GM21423 (cell line): ENCODE data around the gene JARID2.

Experiments
- ATAC-seq: cut with Tn5 transposase; IDR thresholded peaks from one replicate; pipeline ENCODE4 v1.9.1; 2021; ENCODE audit warnings: mild to moderate bottlenecking, moderate library complexity; ENCODE audit not compliant: unreplicated experiment

Gene JARID2

DNA sequence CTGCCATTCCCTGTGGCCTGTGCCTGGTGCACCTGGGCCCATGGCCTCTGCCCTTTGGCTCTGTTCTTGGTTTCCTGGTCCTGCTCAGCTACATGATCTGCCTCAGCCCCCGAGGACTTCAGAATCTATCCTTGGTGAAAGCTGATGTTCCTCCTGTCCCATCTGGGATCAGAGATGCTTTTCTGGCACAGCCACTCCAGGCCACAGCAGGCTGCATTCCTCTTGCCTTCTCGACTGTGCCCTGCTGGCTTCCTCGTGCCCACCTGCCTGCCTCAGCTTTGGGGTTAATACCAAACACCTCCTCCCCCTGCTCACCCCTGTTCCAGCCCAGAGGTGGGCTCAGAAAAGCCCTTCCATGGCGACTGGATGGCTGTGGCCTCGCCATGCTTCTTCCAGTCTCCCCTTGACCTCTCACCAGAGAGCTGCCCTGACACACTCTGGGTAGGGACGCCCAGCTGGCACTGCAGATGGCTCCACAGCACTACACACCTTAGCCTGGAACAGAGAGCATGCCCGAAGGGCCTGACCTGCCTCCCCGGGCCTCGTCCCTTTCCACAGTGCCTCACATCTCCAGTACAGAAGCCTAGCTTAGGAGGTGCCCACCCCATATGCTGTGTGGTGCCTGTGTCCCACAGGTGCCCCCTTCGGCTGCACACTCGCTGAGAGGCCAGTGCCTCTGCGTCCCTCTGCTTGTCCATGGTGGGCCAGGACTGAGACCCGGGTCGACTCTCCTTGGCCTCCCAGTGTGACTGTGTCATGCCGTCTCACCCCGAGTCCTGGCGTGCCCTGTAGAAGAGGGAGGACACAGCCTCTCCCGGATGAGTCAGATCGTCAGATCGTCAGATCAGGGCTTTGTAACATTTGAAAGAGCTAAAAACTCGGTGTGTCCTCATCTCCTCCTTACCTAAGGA, 268.2 kb downstream of the JARID2 start:
- ATAC-seq = no peak

DNA sequence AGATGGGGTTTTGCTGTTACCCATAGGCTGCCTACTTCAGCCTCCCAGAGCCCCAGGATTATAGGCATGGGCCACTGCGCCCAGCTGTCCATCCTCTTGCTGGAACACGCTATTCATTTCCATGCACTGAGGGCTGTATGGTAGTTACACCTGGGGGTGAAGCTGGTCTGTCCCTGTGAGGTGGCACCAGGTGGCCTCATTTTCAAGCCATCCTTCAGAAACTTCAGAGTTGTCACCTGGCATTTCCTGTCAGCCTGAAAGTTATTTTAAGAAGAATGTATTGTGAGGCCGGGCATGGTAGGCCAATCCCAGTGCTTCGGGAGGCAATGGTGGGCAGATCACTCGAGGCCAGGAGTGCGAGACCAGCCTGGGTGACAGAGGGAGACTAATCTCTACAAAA, 269.4 kb downstream of the JARID2 start:
- no peak for ATAC-seq

DNA sequence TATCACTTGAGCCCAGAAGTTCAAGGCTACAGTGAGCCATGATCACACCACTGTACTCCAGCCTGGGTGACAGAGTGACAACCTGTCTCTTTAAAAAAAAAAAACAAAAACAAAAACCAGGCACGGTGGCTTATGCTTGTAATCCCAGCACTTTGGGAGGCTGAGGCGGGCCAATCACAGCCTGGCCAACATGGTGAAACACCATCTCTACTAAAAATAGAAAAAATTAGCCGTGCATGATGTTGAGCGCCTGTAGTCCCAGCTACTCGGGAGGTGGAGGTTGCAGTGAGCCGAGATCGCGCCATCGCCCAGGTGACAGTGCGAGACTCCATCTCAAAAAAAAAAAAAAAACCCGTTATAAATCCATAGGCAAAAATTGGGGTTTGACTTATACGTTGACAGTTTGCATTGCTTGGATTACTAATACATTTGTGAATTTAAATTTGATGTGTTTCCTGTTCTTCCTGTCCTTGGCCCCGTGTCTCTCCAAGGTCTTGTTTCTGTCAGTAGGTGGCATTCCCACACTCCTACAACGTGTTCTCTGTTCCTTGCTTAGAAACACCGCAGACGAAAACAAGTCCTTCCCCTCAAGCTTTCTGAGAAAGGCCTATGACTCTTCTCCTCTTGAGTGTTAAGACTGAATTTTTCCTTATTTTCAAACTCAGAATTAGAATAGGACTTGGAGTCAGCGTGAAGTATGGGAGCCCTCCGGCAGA, 269.9 kb downstream of the JARID2 start:
- no peak for ATAC-seq

DNA sequence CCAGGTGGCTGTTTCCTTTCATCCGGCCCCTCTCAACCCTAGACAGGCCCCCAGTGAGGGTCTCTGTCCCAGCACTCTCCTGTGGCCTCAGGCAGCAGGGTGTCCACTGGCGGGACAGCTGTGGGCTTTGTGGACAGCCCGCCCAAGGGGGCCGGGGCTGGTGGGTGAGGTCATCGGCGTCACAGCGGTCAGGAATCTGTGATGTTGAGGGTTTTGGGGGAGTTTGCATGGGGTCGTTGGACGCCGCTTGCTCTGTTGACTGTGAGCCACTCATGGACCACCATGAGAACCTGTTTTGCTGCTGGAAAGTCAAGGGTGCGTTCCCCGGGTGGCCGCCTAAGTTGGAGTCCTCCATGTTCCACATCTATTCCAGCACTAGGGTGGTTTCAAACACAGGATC, 270.5 kb downstream of the JARID2 start:
- no peak for ATAC-seq

DNA sequence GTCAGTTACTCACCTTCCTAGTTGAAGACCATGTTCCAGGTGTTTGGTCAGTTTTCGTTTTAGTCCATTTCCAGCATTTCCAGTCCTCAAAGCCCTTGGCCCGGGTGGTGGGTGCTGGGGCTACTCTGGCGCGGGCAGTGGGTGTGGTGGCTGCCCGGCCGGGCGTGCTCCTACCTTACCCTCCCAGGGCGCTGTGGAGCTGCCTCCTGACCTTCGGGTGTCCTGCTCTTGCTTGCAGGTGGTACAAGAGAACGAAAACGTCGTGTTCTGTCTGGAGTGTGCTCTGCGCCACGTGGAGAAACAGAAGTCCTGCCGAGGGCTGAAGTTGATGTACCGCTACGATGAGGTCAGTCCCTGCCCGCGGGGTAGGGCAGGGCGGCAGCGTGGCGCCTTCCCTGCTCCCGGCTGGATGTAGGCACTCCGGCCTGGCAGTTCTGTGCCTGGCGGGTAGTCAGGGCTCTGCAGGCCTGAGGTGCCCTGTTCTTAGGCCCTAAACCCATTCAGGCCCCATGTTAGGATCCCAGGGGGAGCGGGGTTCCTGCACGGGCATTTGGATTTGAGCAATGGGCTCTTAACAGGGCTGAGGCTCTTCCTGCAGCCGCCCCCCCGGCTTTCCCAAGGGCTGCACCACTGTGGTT, 271.2 kb downstream of the JARID2 start:
- ATAC-seq = no peak

DNA sequence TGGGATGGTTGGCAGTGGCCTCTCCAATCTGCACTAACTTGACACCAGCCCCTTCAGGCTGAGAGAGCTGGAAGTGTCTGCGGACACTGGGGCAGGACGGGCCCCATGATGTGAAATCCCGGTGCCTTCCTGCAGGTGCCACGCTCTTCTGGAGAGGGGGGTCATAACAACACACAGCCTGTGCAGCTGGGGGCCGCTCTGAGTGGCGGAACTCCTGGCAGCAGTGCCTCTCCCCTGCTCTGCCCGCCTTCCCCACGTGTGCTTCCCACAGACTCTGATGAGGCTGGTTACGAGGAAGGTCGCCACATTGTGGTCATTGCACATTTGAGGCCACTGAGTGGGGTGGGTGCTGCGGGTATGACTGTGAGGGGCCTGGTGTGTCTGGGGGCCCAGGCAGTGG, 271.7 kb downstream of the JARID2 start:
- ATAC-seq = no peak

DNA sequence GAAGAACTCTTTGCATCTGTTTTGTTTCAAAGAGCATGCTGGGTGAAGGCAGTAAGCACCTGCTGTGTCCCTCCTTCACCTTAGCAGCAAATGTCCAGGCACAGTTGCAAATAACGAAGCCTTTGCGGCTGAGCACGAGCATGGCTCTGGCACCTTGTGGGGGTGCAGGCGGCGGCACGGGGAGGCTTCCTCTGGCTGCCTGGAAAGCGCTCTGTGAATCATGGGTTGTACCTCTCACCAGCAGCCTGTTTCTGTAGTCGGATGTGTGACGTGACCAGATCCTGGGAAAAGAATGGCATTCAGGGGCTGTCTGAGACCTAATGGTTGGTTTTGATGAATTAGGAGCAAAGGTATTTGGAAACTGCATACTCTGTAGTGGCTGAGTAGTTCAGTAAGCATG, 272.2 kb downstream of the JARID2 start:
- no peak for ATAC-seq

DNA sequence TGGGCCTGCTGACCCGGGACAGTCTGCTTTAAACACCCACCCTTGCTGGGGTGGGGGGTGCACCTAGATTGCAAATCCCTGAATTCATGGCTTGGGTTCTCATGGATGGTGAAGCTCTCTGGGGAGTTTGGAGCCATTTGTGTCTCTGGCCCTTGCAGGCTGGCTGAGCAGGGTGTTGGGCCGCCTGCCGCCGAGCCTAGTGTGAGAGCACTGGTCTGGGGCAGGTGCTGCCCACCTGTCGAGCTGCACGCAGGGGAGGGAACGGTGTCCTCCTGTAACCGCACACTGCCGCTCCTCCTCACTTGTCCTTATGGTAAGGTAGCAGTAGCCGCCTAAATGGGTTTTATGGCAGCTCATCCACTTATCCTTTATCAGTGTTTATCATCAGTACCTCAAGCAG, 273.0 kb downstream of the JARID2 start:
- no peak for ATAC-seq

DNA sequence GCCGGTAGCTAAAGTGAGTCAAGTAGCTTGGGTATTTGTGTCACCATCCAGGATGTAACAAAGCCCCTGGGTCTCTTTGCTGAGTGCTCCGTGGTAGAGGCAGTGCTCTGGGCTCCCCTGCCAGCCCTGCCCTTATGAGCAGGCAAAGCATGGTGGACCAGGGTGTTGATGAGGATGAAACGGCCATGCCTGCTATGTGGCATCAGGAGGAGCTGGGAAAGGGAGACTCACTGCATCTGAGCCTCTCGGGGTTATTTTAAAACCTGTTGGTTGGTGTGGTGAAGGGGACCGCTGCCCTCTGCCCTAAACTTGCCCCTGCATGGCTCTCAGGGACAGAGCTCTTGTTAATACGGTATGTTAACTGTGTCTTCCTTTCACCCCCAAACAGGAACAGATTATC, 273.8 kb downstream of the JARID2 start:
- ATAC-seq = no peak

DNA sequence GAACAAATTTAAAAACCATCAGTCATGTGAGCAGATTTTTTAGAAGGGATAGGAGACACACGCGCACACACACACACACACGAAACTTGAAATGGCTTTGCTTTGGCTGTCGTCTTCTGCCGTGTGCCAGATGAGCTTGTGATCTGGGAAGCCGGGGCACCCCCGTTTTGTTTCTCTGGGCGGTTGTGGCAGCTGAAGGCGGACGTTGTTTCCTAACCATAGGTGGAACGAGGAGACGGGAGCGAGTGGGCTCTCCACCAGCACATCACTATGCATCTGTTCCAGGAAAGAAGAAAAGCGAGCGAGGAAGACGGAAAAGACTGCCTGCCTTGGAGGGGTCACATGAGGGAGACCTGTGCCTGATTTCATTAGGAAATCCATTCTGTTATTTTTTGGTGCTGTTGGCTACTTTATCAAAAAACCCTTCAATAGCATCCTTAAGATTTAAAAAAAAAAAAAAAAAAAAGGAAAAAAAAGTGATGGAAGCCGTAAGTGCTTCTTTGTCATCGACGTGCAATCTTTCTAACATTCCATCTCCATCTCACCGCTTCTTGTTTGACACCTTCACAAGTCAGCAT, 274.8 kb downstream of the JARID2 start:
- ATAC-seq = no peak

DNA sequence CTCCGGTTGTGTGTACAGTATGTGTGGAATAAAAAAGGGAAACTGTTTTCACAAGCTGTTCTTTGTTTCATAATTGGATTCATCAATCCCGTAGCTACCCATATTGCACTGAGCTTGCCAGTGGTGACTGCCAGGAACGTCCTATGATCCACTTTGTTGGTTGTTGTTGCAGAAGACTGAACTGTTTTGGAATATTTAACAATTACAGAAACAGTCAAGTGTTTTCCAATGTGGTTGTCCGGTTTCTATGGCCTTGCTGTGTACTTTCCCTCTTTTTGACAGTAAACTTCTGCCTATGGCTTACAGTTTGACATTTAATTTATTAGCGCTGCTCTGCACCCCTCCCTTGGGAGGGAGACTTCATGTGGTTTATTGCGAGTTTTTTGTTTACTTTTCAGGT, 275.7 kb downstream of the JARID2 start:
- no peak for ATAC-seq

DNA sequence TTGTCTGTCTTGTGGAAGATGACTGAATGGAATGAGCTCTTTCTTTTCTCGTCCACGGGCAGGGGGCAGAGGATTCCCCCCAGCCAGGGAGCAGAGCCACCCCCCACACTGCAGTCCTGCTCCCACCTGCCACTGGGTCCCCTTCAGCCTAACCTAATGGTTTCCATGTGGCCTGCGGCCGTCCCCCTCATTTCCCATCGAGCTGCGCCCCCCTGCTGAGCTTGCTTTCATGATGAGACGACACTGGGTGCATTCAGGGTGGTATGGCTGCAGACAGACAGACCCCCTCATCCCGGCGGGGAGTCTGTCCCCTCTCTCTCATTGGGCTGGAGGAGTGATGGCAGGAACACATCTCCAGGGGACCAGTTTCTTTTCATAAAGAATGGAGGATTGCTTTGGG, 276.2 kb downstream of the JARID2 start:
- ATAC-seq = no peak

DNA sequence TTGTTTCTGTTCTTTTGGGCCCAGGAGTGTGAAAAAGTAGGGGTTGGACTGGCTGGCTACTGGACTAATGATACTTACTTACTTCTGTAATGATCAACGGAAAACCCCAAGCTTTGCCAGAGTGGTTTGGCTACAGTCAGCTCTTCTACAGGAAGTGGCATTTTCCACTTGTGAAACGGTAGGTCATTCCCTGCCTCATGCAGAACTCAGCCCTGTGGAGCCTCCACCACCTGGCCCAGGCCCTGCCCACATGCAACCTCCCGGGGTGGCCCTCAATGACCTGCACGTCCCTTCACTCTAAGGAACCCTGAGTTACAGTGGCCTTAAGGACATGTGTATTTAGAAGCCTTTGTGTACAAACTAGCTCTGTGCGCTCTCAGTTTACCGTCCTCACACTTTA, 276.6 kb downstream of the JARID2 start:
- ATAC-seq = no peak

DNA sequence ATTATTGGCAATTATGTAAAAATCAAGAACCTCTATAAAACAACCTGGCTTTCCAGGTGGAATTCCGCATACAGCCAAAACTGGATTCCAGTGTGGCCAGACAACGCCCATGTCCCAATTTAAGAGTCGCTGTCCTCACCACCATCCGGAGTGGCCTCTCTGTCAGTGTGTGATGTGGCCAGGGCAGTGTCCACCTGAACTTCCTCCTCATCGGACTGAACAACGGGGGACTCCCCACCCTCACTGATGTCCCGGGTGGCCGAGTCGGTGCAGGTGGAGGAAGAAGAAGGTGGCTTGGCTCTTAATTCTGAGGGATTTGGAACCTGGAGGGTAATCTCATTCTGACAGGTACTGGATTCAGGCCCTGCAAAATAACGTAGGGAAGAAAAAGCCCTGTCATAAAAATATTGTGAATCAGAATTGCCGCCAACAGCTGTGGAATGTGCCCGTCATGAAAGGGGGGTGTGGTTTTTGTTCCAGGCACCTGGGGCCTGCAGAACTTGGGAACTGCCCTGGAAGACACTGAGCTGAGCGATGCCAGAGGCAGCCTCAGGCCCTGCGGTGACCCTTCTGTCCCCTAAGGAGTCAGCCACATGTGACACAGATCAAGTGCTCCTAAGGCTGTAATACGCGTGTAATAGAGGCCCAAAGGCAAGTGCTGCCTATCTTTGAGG, 277.1 kb downstream of the JARID2 start:
- ATAC-seq = no peak

DNA sequence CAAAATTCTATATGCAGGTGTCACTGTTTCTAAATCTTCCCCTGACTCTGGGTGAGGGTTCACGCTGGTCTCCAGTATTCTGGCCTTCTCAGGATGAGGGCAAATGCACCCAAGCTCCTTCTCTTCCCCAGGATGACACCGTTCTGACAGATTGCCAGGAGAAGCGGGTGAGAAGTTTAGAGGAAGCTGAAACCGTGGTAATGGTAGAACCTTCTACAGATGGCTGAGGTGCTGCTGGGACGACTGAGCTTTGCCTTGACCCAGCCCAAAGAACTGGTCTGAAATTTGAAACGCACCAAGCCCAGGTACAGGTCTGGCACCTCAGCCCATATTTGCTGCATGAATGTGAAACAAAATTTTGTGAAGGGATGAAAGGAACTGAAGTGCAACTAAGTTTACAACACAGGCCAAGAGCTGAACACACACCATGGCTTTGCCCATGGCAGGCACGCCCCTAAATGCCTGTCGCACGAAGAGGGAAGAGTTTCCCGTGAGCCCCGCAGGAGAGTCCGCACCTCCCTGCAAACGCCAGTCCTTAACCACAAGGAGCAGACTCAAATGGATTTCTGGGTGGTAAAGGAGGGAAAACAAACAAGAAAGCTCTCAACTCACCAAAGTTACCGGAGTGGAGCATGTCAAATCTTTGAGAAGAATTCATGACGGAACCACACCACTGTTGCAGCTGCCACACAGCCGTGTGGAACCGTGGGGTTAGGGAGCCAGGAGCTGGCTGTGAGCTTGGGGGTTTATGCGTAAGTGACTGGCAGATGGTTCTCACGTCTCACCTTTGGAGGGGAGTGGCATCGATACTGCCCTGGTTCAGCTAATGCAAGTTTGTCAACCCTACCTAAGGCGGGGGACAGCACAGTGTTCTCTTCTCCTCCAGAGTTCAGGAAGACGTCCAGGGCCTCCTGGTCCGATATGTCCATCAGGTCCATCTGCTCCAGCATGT, 278.1 kb downstream of the JARID2 start:
- no peak for ATAC-seq

DNA sequence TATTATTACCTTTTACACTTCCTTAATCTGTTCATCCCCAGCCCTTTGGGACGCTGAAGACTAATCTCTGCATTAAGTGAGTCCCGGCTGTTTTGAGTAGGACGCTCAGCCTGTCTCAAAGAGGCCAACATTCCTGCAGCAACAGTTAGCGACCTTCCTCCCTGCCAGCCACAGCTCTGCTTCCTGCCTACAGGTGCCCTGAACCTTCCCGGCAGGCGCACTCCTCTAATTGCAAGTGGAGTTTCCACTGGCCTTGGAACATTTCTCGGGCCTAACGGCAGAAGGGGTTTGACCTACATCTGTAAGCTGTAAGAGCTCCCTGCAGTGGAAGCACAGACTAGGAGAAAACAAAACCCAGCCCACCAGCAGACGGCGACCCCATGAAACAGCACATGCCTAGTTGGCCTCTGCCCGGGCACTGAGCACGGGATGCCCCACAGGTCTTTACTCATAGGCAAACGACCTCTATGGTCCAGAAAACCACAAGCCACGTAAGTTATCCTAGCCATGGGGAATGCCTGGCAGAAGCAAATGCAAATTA, 279.1 kb downstream of the JARID2 start:
- no peak for ATAC-seq

DNA sequence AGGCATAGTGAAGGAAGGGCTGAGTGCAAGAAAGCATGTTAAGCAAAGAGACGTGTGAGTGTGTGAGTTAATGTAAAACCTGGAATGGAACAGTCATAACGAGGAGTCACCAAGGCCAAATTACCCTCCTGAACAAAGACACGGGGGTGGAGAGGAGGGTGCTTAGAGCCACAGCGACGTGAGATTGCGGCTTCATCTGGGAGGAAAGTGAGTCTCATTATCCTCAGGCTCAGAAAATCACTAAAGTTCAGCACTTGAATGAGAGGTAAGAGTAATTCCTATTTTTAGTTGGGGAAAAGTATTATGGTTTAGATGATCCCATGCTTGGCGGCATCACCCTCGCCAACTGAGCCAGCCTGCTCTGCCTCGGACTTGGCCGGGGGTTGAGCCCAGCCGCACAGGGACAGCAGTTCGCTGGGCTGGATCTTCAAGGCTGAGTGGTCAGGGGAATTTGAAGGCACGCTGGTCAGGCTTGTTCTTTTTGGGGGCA, 280.4 kb downstream of the JARID2 start:
- no peak for ATAC-seq

DNA sequence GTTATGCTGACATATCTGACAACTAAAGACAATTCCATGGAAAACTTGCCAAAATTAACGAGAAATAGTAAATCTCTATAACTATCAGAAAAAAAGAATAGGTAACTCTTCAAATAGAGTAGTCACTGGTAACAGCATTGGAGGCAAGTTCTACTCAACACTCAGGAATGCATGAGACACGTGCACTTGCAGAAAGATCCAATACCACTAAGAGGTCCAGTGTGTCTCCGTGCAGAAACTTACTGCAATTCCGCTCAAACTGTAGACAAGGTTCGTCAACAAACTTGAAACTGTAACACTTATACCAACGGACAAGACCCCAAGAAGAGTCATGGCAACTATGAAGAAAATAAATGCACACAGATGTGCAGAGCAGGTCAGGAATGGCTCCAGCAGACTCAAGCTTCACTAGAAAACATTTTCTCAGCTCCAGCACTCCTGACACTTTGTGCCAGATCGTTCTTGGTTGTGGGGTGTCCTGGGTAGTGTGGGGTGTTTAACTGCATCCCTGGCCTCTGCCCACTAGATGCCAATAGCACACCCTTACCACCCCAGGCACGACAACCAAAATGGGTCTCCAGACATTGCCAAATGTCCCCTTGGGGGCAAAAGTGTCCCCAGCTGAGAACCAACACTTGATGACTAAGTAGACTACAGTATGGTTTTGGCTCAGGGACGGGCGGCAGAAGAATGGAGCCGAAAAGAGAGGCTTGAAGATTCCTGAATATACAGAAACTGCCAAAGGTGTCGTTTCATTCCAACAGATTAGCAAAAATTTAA, 282.2 kb downstream of the JARID2 start:
- ATAC-seq = no peak

DNA sequence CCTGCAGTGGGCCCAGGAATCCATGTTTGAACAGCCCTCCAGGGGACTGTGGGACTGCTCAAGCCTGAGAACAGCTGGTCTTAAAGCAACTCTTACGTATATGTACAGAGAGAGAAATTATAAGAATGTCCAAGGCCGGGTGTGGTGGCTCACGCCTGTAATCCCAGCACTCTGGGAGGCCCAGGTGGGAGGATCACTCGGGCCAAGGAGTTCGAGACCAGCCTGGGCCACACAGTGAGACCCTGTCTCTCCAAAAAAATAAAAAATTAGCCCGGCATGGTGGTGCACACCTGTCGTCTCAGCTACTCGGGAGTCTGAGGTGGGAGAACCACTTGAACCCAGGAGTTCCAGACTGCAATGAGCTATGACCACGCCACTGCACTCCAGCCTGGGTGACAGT, 283.0 kb downstream of the JARID2 start:
- ATAC-seq = no peak
